Stimulated activated CD4-positive, alpha-beta T cell treated with anti-CD3 and anti-CD28 coated beads, Interleukin-2, amount 100 ng/mL, for 24 hours (primary cell): ENCODE results near the gene SND1.
"Not testable (repeated sequence)": the region's sequence is repeated elsewhere in the genome, so short reads cannot be mapped to it uniquely, and the experiment has no call there.

Source experiments
- DNase-seq, 2 donors: peaks; one replicate each; pipeline ENCODE4 v3.0.0-alpha.2; 2020

SND1 gene

DNA sequence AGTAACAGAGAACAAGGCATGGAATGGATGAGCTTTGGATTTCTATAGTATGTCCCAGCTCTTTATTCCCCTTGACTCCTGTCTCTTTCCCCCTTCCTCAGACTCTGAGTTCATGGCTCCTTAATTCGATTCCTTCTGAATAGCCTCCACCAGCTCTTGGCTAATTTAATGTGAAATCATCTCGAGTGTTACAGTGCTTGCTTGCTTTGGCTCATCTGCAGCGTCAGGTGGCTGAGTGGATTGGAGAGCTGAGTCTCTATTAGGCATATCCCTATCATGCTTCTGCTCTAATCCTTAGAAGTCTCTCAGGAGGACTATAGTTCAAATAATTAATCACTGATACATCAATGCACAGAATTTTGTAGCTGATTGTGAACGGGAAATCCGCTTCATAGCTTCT lies 244.7 kb downstream of the SND1 start:
- no peak for DNase-seq

DNA sequence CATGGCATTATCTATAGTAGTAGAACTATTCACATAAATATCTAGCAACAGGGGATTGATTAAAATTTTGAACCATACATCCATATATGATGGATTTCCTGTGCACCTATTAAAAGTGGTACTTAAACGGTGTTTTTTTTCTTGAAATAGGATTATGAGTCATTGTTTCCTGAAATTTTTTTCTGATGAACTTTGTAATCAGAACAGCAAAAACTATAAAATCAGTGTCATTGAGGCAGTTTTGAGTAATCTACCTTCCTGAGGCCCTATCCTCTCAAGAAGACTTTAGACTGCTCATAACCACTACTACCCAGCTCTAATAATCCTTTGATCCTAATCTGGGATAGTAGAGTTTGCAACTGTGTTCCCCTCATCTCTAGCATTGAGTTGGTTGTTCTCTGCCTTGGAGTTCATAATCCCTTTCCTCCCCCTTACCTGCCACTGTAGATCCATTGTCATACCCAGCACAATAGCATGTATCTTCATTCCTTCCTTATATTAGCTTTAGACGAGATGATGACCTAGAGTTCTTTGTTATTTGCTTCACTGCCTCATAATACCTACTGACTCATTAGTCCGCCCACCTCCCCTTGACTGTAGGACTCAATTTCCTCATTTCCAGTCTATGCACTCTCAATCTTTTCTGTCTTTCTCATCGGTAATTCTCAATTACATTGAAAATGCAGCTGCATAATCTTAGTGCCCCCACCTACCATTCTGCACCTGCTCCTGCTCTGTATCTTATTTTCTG lies 245.9 kb downstream of the SND1 start:
- peak; percentile 19 to 41 for DNase-seq

DNA sequence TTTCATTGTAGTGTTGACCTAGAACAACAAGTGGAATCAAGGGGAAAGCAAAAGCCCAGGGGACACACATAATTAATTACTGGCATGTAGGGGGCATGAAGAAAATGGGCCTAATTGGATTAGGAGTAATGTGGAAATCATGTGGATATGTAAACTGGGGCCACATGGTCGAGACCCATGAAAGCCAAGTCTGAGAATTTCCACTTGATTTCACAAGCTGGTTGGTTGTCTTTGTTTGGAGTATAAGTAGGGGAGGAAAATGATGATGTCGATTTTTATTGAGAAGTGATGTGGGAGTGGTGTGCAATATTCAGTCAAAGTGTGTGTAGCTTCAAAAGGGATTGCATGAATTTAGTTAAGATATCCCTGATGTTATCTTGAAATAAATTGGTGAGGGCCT lies 247.4 kb downstream of the SND1 start:
- no peak for DNase-seq

DNA sequence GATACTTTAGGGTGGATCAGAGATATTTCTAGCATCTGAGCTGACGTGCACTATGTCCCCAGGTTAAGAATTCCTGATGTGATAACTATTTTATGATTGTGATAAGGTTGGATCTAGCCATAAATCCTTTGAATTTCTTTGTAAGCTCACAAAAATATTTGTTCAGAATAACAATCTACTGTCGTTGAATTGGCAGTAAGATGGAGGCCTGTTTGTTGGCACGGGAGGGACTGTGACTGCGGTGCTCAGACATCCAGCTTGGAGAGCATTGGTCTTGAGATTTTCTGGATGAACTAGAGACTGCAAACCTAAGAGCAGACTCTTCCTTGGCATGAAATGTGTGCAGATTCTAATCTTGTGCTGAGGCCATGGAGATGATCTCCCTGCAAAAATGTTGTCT lies 248.1 kb downstream of the SND1 start:
- DNase-seq, result no peak

DNA sequence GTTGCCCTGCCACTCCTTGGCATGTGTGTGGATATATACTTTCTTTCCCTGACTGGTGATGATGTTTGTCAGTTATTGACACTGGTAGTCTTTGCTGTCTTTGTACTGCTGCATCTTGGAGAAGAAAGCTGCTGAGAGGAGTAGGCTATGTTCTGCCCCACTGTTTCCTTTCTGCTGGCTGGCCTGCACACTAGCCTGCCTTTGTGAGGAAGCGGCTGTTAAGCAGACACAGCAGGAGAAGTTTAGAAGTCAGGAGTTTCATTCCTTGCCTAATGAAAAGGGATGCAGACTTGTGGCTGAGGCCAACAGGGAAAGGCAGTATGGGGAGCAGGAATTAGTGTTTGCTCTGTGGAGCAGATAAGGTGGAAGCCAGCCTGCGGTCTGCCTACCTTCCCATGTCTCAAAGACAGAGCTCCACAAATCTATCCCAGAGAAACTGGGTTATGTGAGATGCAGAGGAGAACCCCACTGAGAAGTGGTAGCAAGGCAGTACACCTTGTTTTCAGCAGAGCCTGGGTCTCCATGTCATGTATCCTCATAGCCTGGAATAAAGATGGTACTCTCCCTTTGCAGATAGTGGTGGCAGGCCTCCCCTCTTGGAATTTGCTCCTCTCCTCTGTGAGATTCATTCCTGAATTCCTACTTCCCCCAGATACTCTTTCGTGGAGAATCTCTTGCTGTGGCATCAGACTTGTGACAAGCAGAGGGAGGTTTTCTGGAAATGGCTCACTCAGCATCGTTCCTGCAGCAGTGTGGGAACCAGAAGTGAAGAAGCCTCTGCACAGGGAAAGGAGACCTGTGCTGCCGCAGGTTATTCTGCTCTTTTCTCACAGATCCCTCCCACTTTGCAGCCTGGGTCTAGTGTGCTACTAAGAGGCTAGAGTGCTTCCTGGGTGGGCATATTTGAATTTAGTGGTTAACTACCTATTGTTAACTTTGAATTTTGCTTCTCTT lies 249.0 kb downstream of the SND1 start:
- DNase-seq, result no peak

DNA sequence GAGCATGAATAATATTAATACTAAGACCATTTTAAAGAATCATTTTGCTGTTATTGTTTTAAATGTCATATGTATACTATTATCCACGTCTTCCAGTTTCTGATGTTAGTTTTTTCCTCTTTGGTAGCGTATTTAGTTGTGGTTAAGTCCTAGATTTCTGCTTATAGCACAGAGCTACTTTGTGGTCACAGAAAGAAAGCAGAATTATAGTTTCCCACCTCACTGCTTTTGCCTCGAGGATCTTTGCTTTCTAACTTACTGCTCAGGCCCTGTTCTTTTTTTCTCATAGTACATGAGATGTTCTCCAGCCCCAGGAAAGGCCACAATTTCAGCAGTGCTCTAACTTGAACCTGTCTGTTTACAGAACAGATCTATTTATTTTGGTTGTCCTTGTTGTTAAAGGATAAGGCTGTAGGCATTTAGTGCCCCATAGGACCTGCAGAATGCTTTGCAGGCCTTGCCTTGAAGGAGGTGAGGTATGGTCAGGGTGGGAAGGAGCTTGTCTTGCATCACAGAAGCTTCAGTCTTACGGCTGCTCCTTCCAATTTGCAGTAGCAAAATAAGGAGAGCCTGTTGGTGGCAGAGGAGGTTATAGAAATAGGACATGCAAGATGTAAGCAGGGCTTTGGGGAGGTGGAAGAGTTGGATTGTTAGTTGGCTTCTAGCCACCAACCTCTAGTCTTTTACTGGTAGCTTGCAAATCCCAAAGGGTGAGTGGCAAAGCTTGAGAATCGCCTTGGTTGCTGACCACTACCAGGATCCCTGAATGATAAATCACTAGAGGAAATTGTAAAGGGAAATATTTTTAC lies 250.1 kb downstream of the SND1 start:
- no peak for DNase-seq

DNA sequence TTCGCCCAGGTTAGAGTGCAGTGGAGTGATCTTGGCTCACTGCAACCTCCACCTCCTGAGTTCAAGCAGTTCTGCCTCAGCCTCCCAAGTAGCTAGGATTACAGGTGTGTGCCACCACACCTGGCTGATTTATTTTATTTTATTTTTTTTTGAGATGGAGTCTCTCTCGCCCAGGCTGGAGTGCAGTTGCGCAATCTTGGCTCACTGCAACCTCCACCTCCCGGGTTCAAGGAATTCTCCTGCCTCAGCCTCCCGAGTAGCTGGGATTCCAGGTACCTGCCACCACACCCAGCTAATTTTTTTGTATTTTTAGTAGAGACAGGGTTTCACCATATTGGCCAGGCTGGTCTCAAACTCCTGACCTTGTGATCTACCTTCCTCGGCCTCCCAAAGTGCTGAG lies 250.8 kb downstream of the SND1 start:
- DNase-seq, result not testable (repeated sequence)

DNA sequence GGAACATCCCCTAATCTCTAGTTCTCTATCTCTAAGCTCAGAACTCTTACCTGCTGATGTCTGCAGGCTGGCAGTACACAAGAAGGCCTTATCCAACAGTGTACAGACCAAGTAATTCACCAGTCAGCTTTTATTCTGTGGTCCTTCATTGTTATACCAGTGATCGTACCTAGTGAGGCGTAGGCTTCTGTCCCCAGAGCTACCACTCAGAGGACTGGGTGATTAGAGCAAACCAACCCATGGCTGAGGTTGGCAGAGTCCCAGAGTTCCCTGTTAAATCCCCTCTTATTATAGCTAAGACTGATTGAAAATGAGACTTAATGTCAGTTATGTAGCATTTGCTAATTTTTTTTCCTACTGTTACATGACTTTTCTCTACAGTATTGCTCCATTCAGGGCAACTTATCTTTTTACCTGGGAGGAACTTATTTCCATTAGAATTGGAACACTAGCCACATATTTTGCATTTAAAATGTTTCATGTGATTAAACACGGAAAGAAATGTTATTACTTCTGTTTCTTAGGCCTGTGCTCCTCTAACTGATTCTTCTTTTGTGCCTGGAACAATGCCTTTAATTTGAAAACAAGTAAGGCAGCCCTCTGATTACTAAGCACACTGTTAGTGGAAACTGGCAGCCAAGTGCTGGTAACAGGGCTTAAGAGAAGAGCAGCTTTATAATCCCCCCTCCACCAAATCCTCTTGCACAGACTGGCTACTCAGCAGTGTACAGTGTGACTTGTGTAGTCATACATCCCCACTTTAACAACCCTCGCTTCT lies 252.1 kb downstream of the SND1 start:
- DNase-seq, result no peak

DNA sequence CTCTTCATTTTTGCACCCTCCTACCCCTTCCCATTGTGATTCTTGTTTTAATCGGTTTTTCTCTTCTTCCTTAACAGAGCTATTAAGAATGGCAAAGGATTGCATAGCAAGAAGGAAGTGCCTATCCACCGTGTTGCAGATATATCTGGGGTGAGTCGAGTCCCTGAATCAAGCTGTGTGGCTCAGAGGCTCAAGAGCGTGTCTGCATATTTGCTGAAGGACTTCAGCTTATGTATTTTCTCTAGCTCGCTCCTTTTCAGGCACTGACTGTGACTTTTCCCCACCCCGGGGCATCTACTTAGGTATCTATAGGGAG lies 252.6 kb downstream of the SND1 start:
- no peak for DNase-seq

DNA sequence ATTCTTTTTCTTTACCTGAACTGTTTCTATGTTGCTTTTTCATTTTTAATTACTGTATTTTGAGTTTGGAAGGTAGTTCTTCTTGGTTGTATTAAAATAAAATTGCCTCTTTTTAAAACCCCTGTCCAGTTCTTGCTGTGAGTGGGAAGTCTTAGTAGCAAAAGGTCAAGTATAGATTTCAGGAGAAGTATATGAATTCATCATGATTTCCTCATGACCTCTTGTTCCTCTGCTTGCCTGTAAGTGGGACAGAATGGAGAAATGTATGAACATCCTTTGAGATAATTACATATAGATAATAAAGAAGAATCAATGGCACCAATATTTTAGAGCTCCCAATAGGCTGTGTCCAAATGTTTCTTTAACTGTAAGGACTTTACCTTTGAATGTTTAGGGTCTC lies 253.0 kb downstream of the SND1 start:
- no peak for DNase-seq

DNA sequence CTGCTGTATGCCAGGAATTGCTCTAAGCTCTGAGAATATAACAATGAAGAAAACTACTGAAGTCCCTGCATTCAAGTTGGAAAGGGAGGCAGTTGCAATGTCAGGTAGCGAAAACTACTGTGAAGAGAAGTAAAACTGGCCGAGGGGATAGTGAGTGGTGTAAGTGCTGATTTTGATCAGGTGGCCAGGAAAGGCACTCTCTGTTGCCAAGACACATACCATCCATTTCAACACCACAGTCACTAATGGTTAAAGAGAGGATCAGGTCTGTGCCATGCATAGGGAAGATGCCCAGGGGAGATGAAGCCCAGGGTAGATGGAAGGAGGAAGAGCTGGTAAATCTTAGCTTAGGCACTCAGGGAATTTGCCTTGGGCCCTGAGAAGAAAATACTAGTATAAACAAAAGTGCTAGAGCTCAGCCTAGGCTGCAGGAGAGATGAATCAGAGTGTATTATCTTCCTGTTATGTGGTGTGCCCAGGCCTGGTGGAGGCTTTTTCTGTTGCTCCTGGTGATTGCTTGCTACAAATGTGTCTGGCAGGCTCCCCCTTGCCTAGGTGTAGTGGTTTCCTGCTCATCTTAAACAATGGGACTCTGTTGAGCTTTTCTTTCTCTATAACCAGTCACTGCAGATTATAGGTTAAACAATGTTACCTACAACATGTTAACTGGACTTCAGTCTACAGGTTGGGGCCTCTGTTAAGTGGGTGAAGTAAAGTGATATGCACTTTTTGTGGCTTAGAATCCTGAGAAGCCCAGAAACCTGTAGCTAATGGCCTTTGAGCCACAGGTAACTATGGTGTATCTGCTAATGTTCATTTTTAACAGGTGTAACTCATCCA lies 253.7 kb downstream of the SND1 start:
- DNase-seq, result no peak

DNA sequence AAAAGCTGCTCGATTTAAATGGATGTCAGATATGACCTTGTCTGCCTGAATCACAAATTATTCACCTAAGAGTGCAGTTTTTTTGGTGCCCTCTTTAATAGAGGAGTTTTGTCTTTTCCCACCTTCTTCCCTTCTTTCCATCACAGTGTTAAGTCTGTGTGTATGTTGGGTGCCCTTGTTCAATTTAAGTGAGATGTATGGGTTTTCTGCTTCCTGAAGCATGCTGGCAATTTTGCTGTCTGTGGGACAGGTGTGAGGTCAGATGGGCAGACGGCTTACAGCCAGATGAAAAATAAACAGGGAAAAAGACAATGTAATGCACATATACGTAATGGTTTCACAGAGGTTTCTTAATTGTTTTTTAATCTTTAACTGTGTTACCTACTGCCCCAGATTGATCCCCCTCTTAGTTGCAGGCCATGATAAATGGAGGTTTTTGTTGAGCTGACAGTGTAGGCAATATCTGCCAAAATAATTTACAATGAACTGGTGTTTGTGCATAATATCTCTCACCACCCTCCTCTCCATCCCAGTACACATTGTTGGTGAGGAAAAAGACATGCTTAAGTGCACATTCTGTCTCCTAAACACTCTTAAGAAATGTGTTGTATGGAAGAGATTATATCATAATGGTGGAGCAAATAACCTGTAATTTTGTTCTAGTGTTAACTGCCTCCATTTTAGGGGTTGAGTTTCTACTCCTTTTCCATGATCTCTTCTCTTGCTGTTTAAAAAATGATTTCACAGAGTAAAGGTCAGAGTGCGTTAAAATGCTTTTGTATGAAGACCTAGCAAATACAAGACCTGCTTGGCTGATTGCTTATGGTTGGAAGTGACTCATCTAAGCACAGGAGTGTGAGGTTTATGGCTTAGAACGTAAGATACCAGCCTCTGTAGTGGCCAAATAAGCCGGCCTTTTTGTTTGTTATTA lies 255.4 kb downstream of the SND1 start:
- no peak for DNase-seq

DNA sequence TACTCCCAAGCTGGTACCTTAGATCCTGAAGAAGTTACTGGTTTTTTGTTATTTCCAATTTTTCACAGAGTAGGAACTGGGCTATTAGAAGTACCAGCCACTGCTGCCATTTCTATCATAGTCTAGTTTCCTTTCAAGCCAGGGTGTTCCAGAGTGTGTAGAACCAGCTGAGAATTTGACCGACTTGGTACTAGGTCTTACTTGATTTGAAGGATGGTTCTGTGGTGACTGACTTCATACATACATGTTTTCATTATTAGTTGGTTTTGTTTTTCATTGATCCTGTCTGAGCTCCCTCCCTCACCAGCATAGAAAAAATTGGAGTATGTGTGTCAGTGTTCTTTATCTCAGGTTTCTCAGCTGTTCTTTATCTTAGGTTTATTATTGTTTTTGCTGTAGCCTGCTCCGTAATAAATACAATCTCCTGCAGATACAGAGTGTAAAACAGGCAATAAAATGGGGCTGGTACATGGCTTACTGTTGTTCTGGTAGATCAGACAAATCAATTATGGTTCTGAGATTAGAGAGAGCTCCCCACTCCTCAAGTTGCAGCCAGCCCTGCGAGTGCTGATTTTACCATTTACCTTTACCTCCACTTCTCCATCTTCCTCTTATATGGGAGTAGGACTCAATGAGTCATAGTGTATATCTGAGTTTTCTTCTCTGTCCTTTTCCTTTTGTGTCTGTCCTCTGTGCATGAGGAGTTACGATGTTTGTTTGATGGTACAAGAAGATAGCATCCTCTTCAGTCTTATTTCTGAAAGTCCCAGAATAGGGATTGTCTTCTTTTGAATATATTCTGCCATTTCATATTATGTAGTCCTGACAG lies 256.6 kb downstream of the SND1 start:
- DNase-seq, result no peak

DNA sequence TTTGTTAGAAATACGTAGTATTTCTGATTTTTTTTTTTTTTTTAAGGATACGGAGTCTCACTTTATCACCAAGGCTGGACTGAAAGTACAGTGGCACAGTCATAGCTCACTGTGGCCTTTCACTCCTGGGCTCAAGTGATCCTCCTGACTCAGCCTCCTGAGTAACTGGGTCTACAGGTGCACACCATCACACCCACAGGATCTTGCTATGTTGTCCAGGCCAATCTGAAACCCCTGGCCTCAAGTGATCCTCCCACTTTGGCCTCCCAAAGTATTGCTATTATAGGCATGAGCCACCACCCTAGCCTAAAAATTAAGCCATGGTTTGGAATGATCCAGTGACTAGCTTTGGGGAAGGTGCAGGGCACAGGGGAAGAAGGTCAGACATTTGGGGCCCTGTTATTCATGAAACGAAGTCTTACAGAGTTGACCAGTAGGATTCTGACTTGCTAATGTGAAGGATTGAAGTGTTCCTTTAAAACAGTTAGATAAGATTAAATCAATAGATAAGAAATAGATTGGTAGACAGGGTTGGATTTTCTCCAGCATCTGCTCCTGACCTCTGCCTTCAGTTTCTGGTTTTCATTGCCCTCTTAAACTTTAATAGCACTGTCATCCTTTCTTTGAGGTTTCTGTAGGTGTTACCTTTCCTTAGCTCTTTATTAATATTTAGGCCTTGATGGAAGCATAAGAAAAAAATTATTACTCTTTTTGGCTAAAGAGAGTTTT lies 257.6 kb downstream of the SND1 start:
- DNase-seq, result no peak

DNA sequence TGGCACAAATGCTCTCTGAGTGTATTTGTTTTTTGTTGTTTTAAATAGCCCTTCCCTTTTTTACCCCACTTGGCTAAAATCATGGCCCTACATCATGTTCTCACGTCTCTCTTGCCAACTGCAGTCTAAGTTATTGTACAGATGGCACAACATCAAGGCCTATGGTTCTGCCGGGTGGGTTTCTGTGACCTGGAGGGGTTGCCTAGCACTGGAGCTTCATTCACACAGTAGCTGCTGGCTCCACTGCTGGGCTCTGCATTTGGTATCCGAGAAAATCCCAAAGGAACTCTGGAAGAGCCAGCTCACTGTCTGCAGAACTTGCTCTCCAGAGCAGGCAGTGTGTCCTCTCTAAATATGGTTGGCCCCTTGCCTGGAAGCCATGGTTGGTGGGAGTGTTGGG lies 258.7 kb downstream of the SND1 start:
- DNase-seq, result no peak

DNA sequence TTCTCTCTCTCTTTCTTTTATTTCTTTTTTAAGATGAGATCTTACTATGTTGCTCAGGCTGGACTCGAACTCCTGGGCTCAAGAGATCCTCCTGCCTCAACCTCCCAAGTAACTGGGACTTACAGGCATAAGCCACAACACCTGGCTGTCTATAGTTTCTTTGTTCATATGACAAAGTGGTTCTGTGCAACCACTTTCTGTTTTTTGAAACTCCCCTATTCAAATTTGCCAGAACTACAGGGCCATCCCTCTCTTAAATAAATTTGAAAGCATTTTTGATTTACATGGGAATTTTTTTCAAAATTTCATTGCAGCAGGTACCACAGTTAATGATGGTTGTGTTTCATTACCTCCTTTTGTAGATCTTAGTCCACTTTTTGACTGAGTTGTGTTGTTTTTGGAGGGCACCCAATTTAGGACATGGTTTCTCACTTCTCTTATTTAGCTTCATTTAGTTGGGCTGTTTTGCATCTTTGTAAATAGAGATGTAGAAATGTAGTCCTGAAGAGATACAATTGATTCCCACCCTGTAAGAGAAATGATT lies 260.0 kb downstream of the SND1 start:
- DNase-seq, result no peak

DNA sequence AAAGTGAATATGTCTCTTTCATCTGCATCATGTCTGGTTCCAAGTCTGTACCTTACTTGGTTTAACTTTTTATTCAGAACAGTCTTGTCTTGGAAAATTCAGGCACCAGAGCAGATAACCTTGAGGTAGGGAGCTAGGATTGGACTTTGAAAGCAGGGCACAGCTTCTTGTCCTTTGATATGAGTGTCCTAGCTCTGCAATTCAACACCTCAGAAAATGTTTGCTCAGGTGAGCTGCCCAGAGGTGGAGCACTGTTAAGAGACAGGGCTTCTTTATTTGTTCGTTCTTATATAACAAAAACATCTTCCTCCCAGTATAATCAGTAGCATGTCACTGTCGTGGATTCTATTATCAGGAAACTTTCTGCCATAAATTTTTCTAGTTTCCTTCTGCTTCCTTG lies 260.9 kb downstream of the SND1 start:
- DNase-seq, result no peak

DNA sequence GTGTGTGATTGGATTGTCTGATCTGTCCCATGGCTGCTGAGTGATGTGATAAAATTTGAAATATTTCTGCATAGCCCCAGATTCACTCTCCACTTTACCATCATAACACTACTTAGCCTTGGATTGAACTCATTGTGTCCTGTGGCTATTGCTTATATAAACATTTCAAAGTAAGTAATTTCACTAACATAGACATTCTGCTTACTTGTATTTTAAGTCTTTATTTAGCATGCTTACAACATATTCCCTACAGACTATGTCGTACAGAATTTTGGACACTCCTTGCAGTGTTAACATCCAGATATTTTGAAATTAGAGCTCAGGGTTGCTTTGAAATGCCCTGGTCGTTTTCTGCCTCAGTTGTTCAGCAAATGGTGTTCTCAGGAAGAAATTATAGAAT lies 261.7 kb downstream of the SND1 start:
- DNase-seq, result no peak

DNA sequence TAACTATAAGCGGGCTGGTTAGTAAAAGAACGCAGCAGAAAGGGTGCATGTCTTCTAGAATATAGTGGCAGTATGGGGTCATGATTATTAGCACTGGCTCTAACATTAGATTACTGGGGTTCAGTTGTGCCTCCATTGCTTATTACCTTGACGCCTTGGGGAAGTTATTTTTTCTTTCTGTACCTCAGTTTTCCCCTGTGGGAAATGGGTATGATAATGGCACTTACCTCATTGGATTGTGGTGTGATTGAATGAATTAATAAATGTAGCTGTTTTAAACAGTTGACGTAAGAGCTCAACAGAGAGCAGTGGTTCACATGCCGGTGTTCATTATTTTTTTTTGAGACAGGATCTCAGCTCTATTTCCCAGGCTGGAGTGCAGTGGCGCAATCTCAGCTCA lies 262.7 kb downstream of the SND1 start:
- no peak for DNase-seq
